ENCODE data around the gene CDAN1.

GRCh38 chr15:42694398-42694797 is 42.5 kb downstream of the CDAN1 start:
- TF ChIP-seq EP300 (IDR thresholded peaks at IDR 0.05; ENCODE audit: borderline replicate concordance), result no peak
- TF ChIP-seq, protein P1, sequence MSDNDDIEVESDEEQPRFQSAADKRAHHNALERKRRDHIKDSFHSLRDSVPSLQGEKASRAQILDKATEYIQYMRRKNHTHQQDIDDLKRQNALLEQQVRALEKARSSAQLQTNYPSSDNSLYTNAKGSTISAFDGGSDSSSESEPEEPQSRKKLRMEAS (IDR thresholded peaks at IDR 0.05), result no peak
- no peak for TF ChIP-seq REST (IDR thresholded peaks at IDR 0.05; ENCODE audit: low read depth)
- no peak for TF ChIP-seq NFIC (IDR thresholded peaks at IDR 0.05)
- TF ChIP-seq YY1 (IDR thresholded peaks at IDR 0.05; ENCODE audit: low read depth), result no peak
- TF ChIP-seq, protein P2, sequence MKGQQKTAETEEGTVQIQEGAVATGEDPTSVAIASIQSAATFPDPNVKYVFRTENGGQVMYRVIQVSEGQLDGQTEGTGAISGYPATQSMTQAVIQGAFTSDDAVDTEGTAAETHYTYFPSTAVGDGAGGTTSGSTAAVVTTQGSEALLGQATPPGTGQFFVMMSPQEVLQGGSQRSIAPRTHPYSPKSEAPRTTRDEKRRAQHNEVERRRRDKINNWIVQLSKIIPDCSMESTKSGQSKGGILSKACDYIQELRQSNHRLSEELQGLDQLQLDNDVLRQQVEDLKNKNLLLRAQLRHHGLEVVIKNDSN (IDR thresholded peaks at IDR 0.05), result no peak

All from Ishikawa (cell line).